Gastroesophageal sphincter (tissue), 4 donors: ENCODE results near the gene DYNLT2B. TPM values are rescaled to one million over a fixed set of nuclear protein-coding genes. Genes with fewer than 3 reads are reported as not detected.

Source experiments
- ATAC-seq: fragments of 150-250 bp; one replicate; pipeline ENCODE4 v1.9.1; 2016; ENCODE audit warnings: mild to moderate bottlenecking, moderate library complexity
- H3K27ac ChIP-seq, 4 donors: fragments of 200-600 bp; sonication (generic) in 3 of 4; 1 replicate in 3 of 4; 2 replicates in 1 of 4; pipeline ENCODE4 v1.5.1; 2016 to 2019
- H3K27me3 ChIP-seq: fragments of 200-600 bp; sonication (generic); one replicate; pipeline ENCODE4 v1.5.1; 2019
- H3K36me3 ChIP-seq, 2 donors: fragments of 200-600 bp; sonication (generic); one replicate each; pipeline ENCODE4 v1.5.1; 2019; ENCODE audit warnings: control low read depth in 1 of 2
- H3K4me1 ChIP-seq, 3 donors: fragments of 200-600 bp; sonication (generic); 1 replicate in 2 of 3; 2 replicates in 1 of 3; pipeline ENCODE4 v1.5.1; 2016 to 2019; ENCODE audit warnings: control low read depth in 2 of 3
- H3K4me3 ChIP-seq, 2 donors: fragments of 200-600 bp; sonication (generic); one replicate each; pipeline ENCODE4 v1.5.1; 2019; ENCODE audit warnings: mild to moderate bottlenecking in 1 of 2, moderate library complexity in 1 of 2
- H3K9me3 ChIP-seq, 3 donors: fragments of 200-600 bp; sonication (generic); one replicate each; pipeline ENCODE4 v1.5.1; 2017 to 2019; ENCODE audit warnings: control low read depth in 2 of 3
- CTCF ChIP-seq, 4 experiments: fragments of 200-600 bp in 2 of 4; fragments of 450-650 bp in 2 of 4; sonication (generic) in 1 of 4; IDR thresholded peaks; one replicate each; pipeline ENCODE4 v1.5.1; 2017 to 2019; ENCODE audit warnings: antibody characterized with exemption in 4 of 4, mild to moderate bottlenecking in 2 of 4, moderate library complexity in 2 of 4
- EP300 ChIP-seq: sonication (generic); formaldehyde crosslinking; IDR thresholded peaks from one replicate; pipeline ENCODE4 v1.6.1; 2017; ENCODE audit warnings: antibody characterized with exemption, mild to moderate bottlenecking
- POLR2A ChIP-seq, 2 donors: fragments of 450-650 bp; IDR thresholded peaks; one replicate each; pipeline ENCODE4 v1.6.1; 2017; ENCODE audit warnings: antibody characterized with exemption in 2 of 2, mild to moderate bottlenecking in 2 of 2, moderate library complexity in 1 of 2
- POLR2AphosphoS5 ChIP-seq: sonication (generic); formaldehyde crosslinking; IDR thresholded peaks from one replicate; pipeline ENCODE4 v1.6.1; 2017; ENCODE audit warnings: antibody characterized with exemption
- WGBS, 2 donors: methylation state at CpG; one replicate each; pipeline ENCODE4 v1.1.5; 2018; ENCODE audit warnings: low coverage in 1 of 2; 5-methylcytosine and 5-hydroxymethylcytosine counted together
- total RNA-seq, 4 donors: library from RNA; depleted of rRNA; stranded (reverse); fragments of >200 nt; gene quantifications; one replicate each; pipeline ENCODE4 v1.1.0, GENCODE V29; 2016

The DYNLT2B gene
- total RNA-seq, 4 donors from 2014 or later, result 9.2 to 18.7 (median 10.8) TPM

GRCh38 chr3:196270499-196270898, 47.5 kb downstream of the DYNLT2B start:
- no peak overlapping the region for H3K27ac ChIP-seq
- TF ChIP-seq CTCF (IDR thresholded peaks at IDR 0.05) (no peak), POLR2AphosphoS5 (no peak), POLR2A (IDR thresholded peaks at IDR 0.05) (no peak), EP300 (no peak)
- no peaks in the 10 kb centered on the region for H3K9me3 ChIP-seq
- no peaks in the 10 kb centered on the region for H3K27me3 ChIP-seq
- H3K4me1 ChIP-seq, result peaks cover 0 to 8% (median 3%) of the 10 kb centered on the region in 3 donors
- no peak overlapping the region for H3K4me3 ChIP-seq
- WGBS, 2 donors, result 90 to 98% methylated on average over 2 to 5 of the region's 5 CpGs
- peaks cover 0 to 68% of the 10 kb centered on the region in 2 donors for H3K36me3 ChIP-seq
- no peak for ATAC-seq

GRCh38 chr3:196268284-196269163, 49.5 kb downstream of the DYNLT2B start:
- peaks cover 0 to 8% (median 3%) of the 10 kb centered on the region in 3 donors for H3K4me1 ChIP-seq
- H3K36me3 ChIP-seq, result peaks cover 0 to 81% of the 10 kb centered on the region in 2 donors
- no peaks in the 10 kb centered on the region for H3K27me3 ChIP-seq
- WGBS, 2 donors, result 73 to 79% methylated on average over 8 to 9 of the region's 9 CpGs
- no peak overlapping the region for H3K27ac ChIP-seq
- no peak overlapping the region for H3K4me3 ChIP-seq
- no peak for TF ChIP-seq POLR2AphosphoS5
- no peak for TF ChIP-seq EP300
- no peak for TF ChIP-seq POLR2A (IDR thresholded peaks at IDR 0.05)
- TF ChIP-seq CTCF (IDR thresholded peaks at IDR 0.05), result no peak
- H3K9me3 ChIP-seq, result no peaks in the 10 kb centered on the region
- peak; percentile 65 for ATAC-seq

GRCh38 chr3:196263819-196264218, 54.2 kb downstream of the DYNLT2B start:
- H3K36me3 ChIP-seq, result peaks cover 0 to 78% of the 10 kb centered on the region in 2 donors
- no peak for TF ChIP-seq POLR2A (IDR thresholded peaks at IDR 0.05)
- no peak for TF ChIP-seq EP300
- no peak for TF ChIP-seq POLR2AphosphoS5
- no peak for TF ChIP-seq CTCF (IDR thresholded peaks at IDR 0.05)
- H3K4me3 ChIP-seq, result no peak overlapping the region
- H3K9me3 ChIP-seq, result no peaks in the 10 kb centered on the region
- H3K4me1 ChIP-seq, result peaks cover 0 to 8% (median 3%) of the 10 kb centered on the region in 3 donors
- no peak overlapping the region for H3K27ac ChIP-seq
- no peak for ATAC-seq
- 89 to 90% methylated on average over 5 to 7 of the region's 7 CpGs for whole genome bisulfite sequencing, 2 donors
- H3K27me3 ChIP-seq, result no peaks in the 10 kb centered on the region

GRCh38 chr3:196260784-196261183, 57.3 kb downstream of the DYNLT2B start:
- Histone ChIP-seq H3K9me3 (no peaks in the 10 kb centered on the region), H3K27me3 (no peaks in the 10 kb centered on the region), H3K27ac (no peak overlapping the region), H3K36me3 (peaks cover 0 to 65% of the 10 kb centered on the region in 2 donors), H3K4me3 (no peak overlapping the region), H3K4me1 (no peaks in the 10 kb centered on the region)
- no peak for TF ChIP-seq POLR2A (IDR thresholded peaks at IDR 0.05)
- no peak for TF ChIP-seq CTCF (IDR thresholded peaks at IDR 0.05)
- WGBS, 2 donors, result 92 to 95% methylated on average over 2 to 4 of the region's 4 CpGs
- ATAC-seq, result no peak

- H3K4me1 ChIP-seq, result no peaks in the 10 kb centered on the region
- H3K4me3 ChIP-seq, result no peak overlapping the region
- no peak for ATAC-seq
- 53 to 78% methylated on average over 1 of the region's 1 CpG for WGBS, 2 donors
- no peak for TF ChIP-seq EP300
- H3K27ac ChIP-seq, result no peak overlapping the region
- peaks cover 0 to 46% of the 10 kb centered on the region in 2 donors for H3K36me3 ChIP-seq
- H3K9me3 ChIP-seq, result no peaks in the 10 kb centered on the region
- H3K27me3 ChIP-seq, result no peaks in the 10 kb centered on the region
These were observed 62.3 kb downstream of the DYNLT2B start for GRCh38 chr3:196255776-196256175.
